ENCODE results near the gene ARID5A. TPM values are rescaled to one million over a fixed set of nuclear protein-coding genes. Genes with fewer than 3 reads are reported as not detected.

ARID5A gene
- total and polyA plus RNA-seq, 2 of the 13 experiments (the other 11 are each of a cell fraction or from before 2014, with no cell fraction given), result 6.0 to 9.5 TPM

DNA sequence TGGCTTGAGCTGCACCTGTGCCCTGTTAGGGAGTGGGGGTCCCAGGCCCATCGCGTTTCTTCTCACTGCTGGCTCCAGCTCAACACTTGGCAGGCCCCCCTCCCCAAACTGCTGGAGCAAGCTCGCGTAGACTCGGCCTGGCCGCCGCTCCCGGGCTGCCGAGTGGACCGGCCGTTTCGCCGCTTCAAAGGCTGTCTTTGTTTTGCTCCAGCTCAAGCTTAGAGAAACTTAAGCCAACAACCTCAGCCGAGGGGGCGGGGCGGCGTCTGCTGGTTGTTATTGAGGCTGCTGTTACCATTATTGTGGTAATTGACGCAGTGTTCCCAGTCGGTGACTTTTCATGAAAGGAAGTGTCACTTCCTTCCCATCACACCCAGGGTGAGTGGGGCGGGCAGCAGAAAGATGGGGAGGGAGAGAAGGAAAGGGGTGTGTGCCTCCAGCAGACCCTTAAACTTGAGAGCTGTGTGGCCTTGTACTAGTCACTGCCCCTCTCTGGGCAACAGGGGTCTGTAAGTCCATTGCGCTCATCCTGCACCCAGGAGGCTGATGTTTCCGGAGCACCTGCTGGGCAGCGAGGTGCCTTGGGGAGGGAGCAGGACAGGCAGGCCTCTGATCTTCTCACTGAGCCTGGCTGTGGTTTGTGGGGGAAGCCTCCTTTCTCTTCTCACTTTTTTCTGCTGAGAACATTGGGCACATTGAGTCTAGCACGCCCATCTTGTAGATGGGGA is 2.1 kb downstream of the ARID5A start (continued):
- TF ChIP-seq ZNF547 (CRISPR knock-in tag; IDR thresholded peaks at IDR 0.05), result peak; percentile 69; the same call in 1 of the 2 replicates
- TF ChIP-seq ERF (CRISPR knock-in tag; IDR thresholded peaks at IDR 0.05), result 0 out of 2 replicates have a peak, but pooled peaks have one; percentile 23
- TF ChIP-seq, protein P1, sequence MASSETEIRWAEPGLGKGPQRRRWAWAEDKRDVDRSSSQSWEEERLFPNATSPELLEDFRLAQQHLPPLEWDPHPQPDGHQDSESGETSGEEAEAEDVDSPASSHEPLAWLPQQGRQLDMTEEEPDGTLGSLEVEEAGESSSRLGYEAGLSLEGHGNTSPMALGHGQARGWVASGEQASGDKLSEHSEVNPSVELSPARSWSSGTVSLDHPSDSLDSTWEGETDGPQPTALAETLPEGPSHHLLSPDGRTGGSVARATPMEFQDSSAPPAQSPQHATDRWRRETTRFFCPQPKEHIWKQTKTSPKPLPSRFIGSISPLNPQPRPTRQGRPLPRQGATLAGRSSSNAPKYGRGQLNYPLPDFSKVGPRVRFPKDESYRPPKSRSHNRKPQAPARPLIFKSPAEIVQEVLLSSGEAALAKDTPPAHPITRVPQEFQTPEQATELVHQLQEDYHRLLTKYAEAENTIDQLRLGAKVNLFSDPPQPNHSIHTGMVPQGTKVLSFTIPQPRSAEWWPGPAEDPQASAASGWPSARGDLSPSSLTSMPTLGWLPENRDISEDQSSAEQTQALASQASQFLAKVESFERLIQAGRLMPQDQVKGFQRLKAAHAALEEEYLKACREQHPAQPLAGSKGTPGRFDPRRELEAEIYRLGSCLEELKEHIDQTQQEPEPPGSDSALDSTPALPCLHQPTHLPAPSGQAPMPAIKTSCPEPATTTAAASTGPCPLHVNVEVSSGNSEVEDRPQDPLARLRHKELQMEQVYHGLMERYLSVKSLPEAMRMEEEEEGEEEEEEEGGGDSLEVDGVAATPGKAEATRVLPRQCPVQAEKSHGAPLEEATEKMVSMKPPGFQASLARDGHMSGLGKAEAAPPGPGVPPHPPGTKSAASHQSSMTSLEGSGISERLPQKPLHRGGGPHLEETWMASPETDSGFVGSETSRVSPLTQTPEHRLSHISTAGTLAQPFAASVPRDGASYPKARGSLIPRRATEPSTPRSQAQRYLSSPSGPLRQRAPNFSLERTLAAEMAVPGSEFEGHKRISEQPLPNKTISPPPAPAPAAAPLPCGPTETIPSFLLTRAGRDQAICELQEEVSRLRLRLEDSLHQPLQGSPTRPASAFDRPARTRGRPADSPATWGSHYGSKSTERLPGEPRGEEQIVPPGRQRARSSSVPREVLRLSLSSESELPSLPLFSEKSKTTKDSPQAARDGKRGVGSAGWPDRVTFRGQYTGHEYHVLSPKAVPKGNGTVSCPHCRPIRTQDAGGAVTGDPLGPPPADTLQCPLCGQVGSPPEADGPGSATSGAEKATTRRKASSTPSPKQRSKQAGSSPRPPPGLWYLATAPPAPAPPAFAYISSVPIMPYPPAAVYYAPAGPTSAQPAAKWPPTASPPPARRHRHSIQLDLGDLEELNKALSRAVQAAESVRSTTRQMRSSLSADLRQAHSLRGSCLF (CRISPR knock-in tag; IDR thresholded peaks at IDR 0.05; ENCODE audit: borderline replicate concordance), result no peak
- peak; percentile 75 for TF ChIP-seq ZNF883 (CRISPR knock-in tag; IDR thresholded peaks at IDR 0.05; ENCODE audit: not compliant biosample characterization)
- TF ChIP-seq, protein P2, sequence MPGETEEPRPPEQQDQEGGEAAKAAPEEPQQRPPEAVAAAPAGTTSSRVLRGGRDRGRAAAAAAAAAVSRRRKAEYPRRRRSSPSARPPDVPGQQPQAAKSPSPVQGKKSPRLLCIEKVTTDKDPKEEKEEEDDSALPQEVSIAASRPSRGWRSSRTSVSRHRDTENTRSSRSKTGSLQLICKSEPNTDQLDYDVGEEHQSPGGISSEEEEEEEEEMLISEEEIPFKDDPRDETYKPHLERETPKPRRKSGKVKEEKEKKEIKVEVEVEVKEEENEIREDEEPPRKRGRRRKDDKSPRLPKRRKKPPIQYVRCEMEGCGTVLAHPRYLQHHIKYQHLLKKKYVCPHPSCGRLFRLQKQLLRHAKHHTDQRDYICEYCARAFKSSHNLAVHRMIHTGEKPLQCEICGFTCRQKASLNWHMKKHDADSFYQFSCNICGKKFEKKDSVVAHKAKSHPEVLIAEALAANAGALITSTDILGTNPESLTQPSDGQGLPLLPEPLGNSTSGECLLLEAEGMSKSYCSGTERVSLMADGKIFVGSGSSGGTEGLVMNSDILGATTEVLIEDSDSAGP (CRISPR knock-in tag; IDR thresholded peaks at IDR 0.05; ENCODE audit: borderline replicate concordance), result peak; percentile 40; the same call in 1 of the 2 replicates
- TF ChIP-seq, protein P3, sequence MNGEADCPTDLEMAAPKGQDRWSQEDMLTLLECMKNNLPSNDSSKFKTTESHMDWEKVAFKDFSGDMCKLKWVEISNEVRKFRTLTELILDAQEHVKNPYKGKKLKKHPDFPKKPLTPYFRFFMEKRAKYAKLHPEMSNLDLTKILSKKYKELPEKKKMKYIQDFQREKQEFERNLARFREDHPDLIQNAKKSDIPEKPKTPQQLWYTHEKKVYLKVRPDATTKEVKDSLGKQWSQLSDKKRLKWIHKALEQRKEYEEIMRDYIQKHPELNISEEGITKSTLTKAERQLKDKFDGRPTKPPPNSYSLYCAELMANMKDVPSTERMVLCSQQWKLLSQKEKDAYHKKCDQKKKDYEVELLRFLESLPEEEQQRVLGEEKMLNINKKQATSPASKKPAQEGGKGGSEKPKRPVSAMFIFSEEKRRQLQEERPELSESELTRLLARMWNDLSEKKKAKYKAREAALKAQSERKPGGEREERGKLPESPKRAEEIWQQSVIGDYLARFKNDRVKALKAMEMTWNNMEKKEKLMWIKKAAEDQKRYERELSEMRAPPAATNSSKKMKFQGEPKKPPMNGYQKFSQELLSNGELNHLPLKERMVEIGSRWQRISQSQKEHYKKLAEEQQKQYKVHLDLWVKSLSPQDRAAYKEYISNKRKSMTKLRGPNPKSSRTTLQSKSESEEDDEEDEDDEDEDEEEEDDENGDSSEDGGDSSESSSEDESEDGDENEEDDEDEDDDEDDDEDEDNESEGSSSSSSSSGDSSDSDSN (CRISPR knock-in tag; IDR thresholded peaks at IDR 0.05), result peak; percentile 81
- TF ChIP-seq ETV6 (CRISPR knock-in tag; conservative IDR thresholded peaks at IDR 0.05), result no peak
- TF ChIP-seq ZNF891 (CRISPR knock-in tag; IDR thresholded peaks at IDR 0.05), result no peak
- TF ChIP-seq KAT8 (CRISPR knock-in tag; IDR thresholded peaks at IDR 0.05), result no peak
- TF ChIP-seq, protein P4, sequence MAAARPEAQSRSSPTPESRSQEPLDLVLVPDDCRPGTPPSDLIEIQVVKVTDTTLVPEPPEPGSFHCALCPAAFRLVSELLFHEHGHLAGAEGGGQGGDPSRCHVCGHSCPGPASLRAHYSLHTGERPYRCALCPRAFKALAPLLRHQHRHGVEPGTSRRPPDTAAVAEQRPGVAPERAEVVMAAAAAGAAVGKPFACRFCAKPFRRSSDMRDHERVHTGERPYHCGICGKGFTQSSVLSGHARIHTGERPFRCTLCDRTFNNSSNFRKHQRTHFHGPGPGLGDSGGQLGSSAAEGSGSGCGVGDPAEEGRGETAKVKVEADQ (CRISPR knock-in tag; IDR thresholded peaks at IDR 0.05; ENCODE audit: borderline replicate concordance), result 0 out of 2 replicates have a peak, but pooled peaks have one; percentile 53
- 0 out of 2 replicates have a peak, but pooled peaks have one; percentile 26 for TF ChIP-seq ZMYM4 (CRISPR knock-in tag; IDR thresholded peaks at IDR 0.05)
- TF ChIP-seq, protein P5, sequence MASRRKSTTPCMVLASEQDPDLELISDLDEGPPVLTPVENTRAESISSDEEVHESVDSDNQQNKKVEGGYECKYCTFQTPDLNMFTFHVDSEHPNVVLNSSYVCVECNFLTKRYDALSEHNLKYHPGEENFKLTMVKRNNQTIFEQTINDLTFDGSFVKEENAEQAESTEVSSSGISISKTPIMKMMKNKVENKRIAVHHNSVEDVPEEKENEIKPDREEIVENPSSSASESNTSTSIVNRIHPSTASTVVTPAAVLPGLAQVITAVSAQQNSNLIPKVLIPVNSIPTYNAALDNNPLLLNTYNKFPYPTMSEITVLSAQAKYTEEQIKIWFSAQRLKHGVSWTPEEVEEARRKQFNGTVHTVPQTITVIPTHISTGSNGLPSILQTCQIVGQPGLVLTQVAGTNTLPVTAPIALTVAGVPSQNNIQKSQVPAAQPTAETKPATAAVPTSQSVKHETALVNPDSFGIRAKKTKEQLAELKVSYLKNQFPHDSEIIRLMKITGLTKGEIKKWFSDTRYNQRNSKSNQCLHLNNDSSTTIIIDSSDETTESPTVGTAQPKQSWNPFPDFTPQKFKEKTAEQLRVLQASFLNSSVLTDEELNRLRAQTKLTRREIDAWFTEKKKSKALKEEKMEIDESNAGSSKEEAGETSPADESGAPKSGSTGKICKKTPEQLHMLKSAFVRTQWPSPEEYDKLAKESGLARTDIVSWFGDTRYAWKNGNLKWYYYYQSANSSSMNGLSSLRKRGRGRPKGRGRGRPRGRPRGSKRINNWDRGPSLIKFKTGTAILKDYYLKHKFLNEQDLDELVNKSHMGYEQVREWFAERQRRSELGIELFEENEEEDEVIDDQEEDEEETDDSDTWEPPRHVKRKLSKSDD (CRISPR knock-in tag; IDR thresholded peaks at IDR 0.05; ENCODE audit: low read depth), result no peak
- TF ChIP-seq ZFP82 (CRISPR knock-in tag; IDR thresholded peaks at IDR 0.05; ENCODE audit: borderline replicate concordance), result no peak
- no peak for TF ChIP-seq ATF1 (CRISPR knock-in tag; IDR thresholded peaks at IDR 0.05)
- TF ChIP-seq RBFOX2 (IDR thresholded peaks at IDR 0.05; ENCODE audit: low read depth, low read length), result no peak
